Neuronal stem cell (in vitro differentiated cells): ENCODE results near the gene BRK1.
"Not testable (repeated sequence)": the region's sequence is repeated elsewhere in the genome, so short reads cannot be mapped to it uniquely, and the experiment has no call there.

ENCODE experiments used
- DNase-seq: peaks from one replicate; pipeline ENCODE4 v3.0.0-alpha.2; 2013; ENCODE audit warnings: low spot score
- H2AFZ ChIP-seq: one replicate; pipeline ENCODE4 v1.6.1; 2013; ENCODE audit warnings: mild to moderate bottlenecking, low read length, inconsistent platforms
- H2AK5ac ChIP-seq: 2 replicates; pipeline ENCODE4 v1.6.1; 2013; ENCODE audit warnings: low read depth, mild to moderate bottlenecking, inconsistent platforms, low read length, moderate library complexity, mixed read lengths
- H2BK120ac ChIP-seq: 2 replicates; pipeline ENCODE4 v1.6.1; 2013; ENCODE audit warnings: low read depth, mild to moderate bottlenecking, inconsistent platforms, low read length, moderate library complexity, mixed read lengths
- H2BK12ac ChIP-seq: one replicate; pipeline ENCODE4 v1.6.1; 2013; ENCODE audit warnings: low read length, inconsistent platforms
- H2BK15ac ChIP-seq: 2 replicates; pipeline ENCODE4 v1.6.1; 2013; ENCODE audit warnings: mild to moderate bottlenecking, low read length, inconsistent platforms, mixed read lengths
- H2BK5ac ChIP-seq: one replicate; pipeline ENCODE4 v1.6.1; 2013; ENCODE audit warnings: inconsistent platforms, mild to moderate bottlenecking, low read length, moderate library complexity
- H3K14ac ChIP-seq: one replicate; pipeline ENCODE4 v1.6.1; 2013; ENCODE audit warnings: low read length, inconsistent platforms
- H3K18ac ChIP-seq: 2 replicates; pipeline ENCODE4 v1.6.1; 2013; ENCODE audit warnings: low read length, inconsistent platforms
- H3K23ac ChIP-seq: 2 replicates; pipeline ENCODE4 v1.6.1; 2013; ENCODE audit warnings: low read depth, mild to moderate bottlenecking, mixed read lengths, low read length, inconsistent platforms; ENCODE audit not compliant: poor library complexity
- H3K27ac ChIP-seq: replicated peaks from 3 replicates; pipeline ENCODE4 v1.5.1; 2013; ENCODE audit warnings: low read length, inconsistent platforms
- H3K27me3 ChIP-seq, 3 experiments: 2 replicates each; pipeline ENCODE4 v1.6.1; 2013; ENCODE audit warnings: low read length in 3 of 3, mild to moderate bottlenecking in 2 of 3, inconsistent platforms in 1 of 3, low read depth in 1 of 3, mixed read lengths in 1 of 3, moderate library complexity in 1 of 3; ENCODE audit not compliant: control insufficient read depth in 3 of 3, insufficient read depth in 3 of 3
- H3K36me3 ChIP-seq, 2 donors: replicated peaks in 1 of 2; 2 replicates each; pipeline ENCODE4 v1.6.1; 2013; ENCODE audit warnings: low read length in 2 of 2; ENCODE audit not compliant: control insufficient read depth in 2 of 2, insufficient read depth in 2 of 2
- H3K4ac ChIP-seq: 2 replicates; pipeline ENCODE4 v1.6.1; 2013; ENCODE audit warnings: inconsistent platforms, mild to moderate bottlenecking, low read length, moderate library complexity
- H3K4me1 ChIP-seq, 2 donors: 1 replicate in 1 of 2; 2 replicates in 1 of 2; pipeline ENCODE4 v1.6.1; 2013; ENCODE audit warnings: low read length in 2 of 2, low read depth in 1 of 2; ENCODE audit not compliant: control insufficient read depth in 2 of 2, insufficient read depth in 1 of 2
- H3K4me2 ChIP-seq: one replicate; pipeline ENCODE4 v1.6.1; 2013; ENCODE audit warnings: mild to moderate bottlenecking, low read length, inconsistent platforms; ENCODE audit not compliant: insufficient read depth, poor library complexity, severe bottlenecking
- H3K4me3 ChIP-seq, 2 donors: 2 replicates each; pipeline ENCODE4 v1.5.1; 2013; ENCODE audit warnings: low read length in 2 of 2, mild to moderate bottlenecking in 2 of 2, inconsistent platforms in 1 of 2, moderate library complexity in 1 of 2
- H3K79me1 ChIP-seq: one replicate; pipeline ENCODE4 v1.6.1; 2013; ENCODE audit warnings: low read depth, mild to moderate bottlenecking, inconsistent platforms, low read length, moderate library complexity
- H3K9ac ChIP-seq: one replicate; pipeline ENCODE4 v1.6.1; 2013; ENCODE audit warnings: mild to moderate bottlenecking, low read depth, low read length, inconsistent platforms; ENCODE audit not compliant: poor library complexity
- H3K9me3 ChIP-seq, 2 donors: replicated peaks in 1 of 2; 2 replicates each; pipeline versions ENCODE3 to v1.6.1; 2013; ENCODE audit warnings: low read length in 2 of 2, mild to moderate bottlenecking in 2 of 2, inconsistent platforms in 1 of 2, low read depth in 1 of 2, mixed read lengths in 1 of 2, moderate library complexity in 1 of 2; ENCODE audit not compliant: control insufficient read depth in 2 of 2, insufficient read depth in 1 of 2
- H4K8ac ChIP-seq: one replicate; pipeline ENCODE4 v1.6.1; 2013; ENCODE audit warnings: low read depth, mild to moderate bottlenecking, inconsistent platforms, low read length, moderate library complexity
- H4K91ac ChIP-seq: one replicate; pipeline ENCODE4 v1.6.1; 2013; ENCODE audit warnings: low read length, low read depth, mild to moderate bottlenecking, inconsistent platforms; ENCODE audit not compliant: poor library complexity
- WGBS, 2 donors: extraction: QIAGEN DNeasy Blood & Tissue Kit; methylation state at CpG; one replicate each; pipeline ENCODE4 v1.1.7; 2013; ENCODE audit warnings: missing lambda C conversion rate in 2 of 2, mixed read lengths in 1 of 2; ENCODE audit not compliant: insufficient read length in 2 of 2, insufficient replicate concordance in 1 of 2; ENCODE audit errors: extremely low coverage in 2 of 2; 5-methylcytosine and 5-hydroxymethylcytosine counted together

BRK1 gene

GRCh38 chr3:10085738-10086137 lies 29.7 kb upstream of the BRK1 start:
- no peak for DNase-seq
- no CpG with 5 or more reads among the region's 1 CpG for WGBS, 2 donors
- Histone ChIP-seq H2BK120ac (no peak overlapping the region), H3K27ac (no peak overlapping the region), H2BK15ac (no peak overlapping the region), H3K14ac (no peak overlapping the region), H3K4me3 (no peak overlapping the region), H4K8ac (no peak overlapping the region), H4K91ac (no peak overlapping the region), H3K18ac (no peak overlapping the region), H3K36me3 (peaks cover 35 to 92% of the 10 kb centered on the region in 2 donors), H3K4ac (no peak overlapping the region), H3K79me1 (no peaks in the 10 kb centered on the region), H3K9me3 (no peaks in the 10 kb centered on the region), H3K23ac (no peak overlapping the region), H3K9ac (no peak overlapping the region), H2BK5ac (no peak overlapping the region), H3K4me1 (no peaks in the 10 kb centered on the region), H3K4me2 (no peak overlapping the region), H2AK5ac (no peak overlapping the region), H2BK12ac (no peak overlapping the region), H3K27me3 (no peaks in the 10 kb centered on the region), H2AFZ (no peak overlapping the region)

GRCh38 chr3:10088256-10088655 lies 27.2 kb upstream of the BRK1 start:
- Histone ChIP-seq H3K27ac (no peak overlapping the region), H2BK15ac (no peak overlapping the region)

GRCh38 chr3:10090179-10090578 lies 25.3 kb upstream of the BRK1 start:
- Histone ChIP-seq H3K14ac (no peak overlapping the region), H2BK15ac (no peak overlapping the region), H3K4me2 (no peak overlapping the region), H3K9ac (no peak overlapping the region), H3K27ac (no peak overlapping the region), H3K4me3 (no peak overlapping the region), H4K91ac (no peak overlapping the region), H3K36me3 (peaks cover 26 to 90% of the 10 kb centered on the region in 2 donors), H3K79me1 (no peaks in the 10 kb centered on the region), H3K4ac (no peak overlapping the region), H3K23ac (no peak overlapping the region), H2AFZ (no peak overlapping the region), H2AK5ac (no peak overlapping the region), H2BK5ac (no peak overlapping the region), H2BK12ac (no peak overlapping the region), H2BK120ac (no peak overlapping the region), H3K4me1 (no peaks in the 10 kb centered on the region), H3K9me3 (no peaks in the 10 kb centered on the region), H4K8ac (no peak overlapping the region), H3K18ac (no peak overlapping the region), H3K27me3 (no peaks in the 10 kb centered on the region)
- WGBS, 2 donors, result no CpG with 5 or more reads among the region's 6 CpGs
- DNase-seq, result no peak

More at GRCh38 chr3:10088256-10088655, 27.2 kb upstream of the BRK1 start:
- H2AFZ ChIP-seq, result no peak overlapping the region
- H3K18ac ChIP-seq, result no peak overlapping the region
- no peak overlapping the region for H2AK5ac ChIP-seq
- H3K4me1 ChIP-seq, result no peaks in the 10 kb centered on the region
- no peak for DNase-seq
- H2BK5ac ChIP-seq, result no peak overlapping the region
- no peaks in the 10 kb centered on the region for H3K9me3 ChIP-seq
- H3K4me2 ChIP-seq, result no peak overlapping the region
- H4K91ac ChIP-seq, result no peak overlapping the region
- H3K27me3 ChIP-seq, result no peaks in the 10 kb centered on the region
- H3K4me3 ChIP-seq, result no peak overlapping the region
- no peaks in the 10 kb centered on the region for H3K79me1 ChIP-seq
- no peak overlapping the region for H4K8ac ChIP-seq
- no peak overlapping the region for H3K23ac ChIP-seq
- no peak overlapping the region for H2BK120ac ChIP-seq
- no peak overlapping the region for H3K4ac ChIP-seq
- no peak overlapping the region for H3K9ac ChIP-seq
- peaks cover 23 to 89% of the 10 kb centered on the region in 2 donors for H3K36me3 ChIP-seq
- no peak overlapping the region for H2BK12ac ChIP-seq
- no peak overlapping the region for H3K14ac ChIP-seq
- WGBS, 2 donors, result no CpG with 5 or more reads among the region's 4 CpGs

- H3K4me3 ChIP-seq, H4K8ac ChIP-seq, H3K23ac ChIP-seq, H3K4me2 ChIP-seq, H4K91ac ChIP-seq, H3K27me3 ChIP-seq, H3K9ac ChIP-seq, H2BK5ac ChIP-seq, H2BK12ac ChIP-seq, H2BK15ac ChIP-seq, H2AK5ac ChIP-seq, H3K9me3 ChIP-seq, H3K18ac ChIP-seq, H2AFZ ChIP-seq, H3K4ac ChIP-seq, H3K79me1 ChIP-seq, H3K4me1 ChIP-seq, H2BK120ac ChIP-seq, DNase-seq, H3K14ac ChIP-seq, H3K27ac ChIP-seq: not testable (repeated sequence)
- no CpG with 5 or more reads among the region's 1 CpG for WGBS, 2 donors
- H3K36me3 ChIP-seq, result peaks cover 26 to 90% of the 10 kb centered on the region in 2 donors
Measured at GRCh38 chr3:10090774-10091173, 24.7 kb upstream of the BRK1 start.
